DND-41 (cell line): ENCODE data around the gene PRICKLE3.

Experiments
- EZH2 ChIP-seq: IDR thresholded peaks from 3 replicates; pipeline ENCODE4 v1.6.1; 2012; ENCODE audit warnings: borderline replicate concordance, low read depth, mild to moderate bottlenecking, moderate library complexity, low read length, inconsistent platforms; ENCODE audit not compliant: severe bottlenecking
- TF ChIP-seq, protein P1 (sequence below): IDR thresholded peaks from 2 replicates; pipeline ENCODE4 v1.5.1; 2012; ENCODE audit warnings: borderline replicate concordance, low read length, moderate library complexity, mild to moderate bottlenecking; ENCODE audit not compliant: poor library complexity, severe bottlenecking; ENCODE audit errors: extremely low read depth

DNA sequence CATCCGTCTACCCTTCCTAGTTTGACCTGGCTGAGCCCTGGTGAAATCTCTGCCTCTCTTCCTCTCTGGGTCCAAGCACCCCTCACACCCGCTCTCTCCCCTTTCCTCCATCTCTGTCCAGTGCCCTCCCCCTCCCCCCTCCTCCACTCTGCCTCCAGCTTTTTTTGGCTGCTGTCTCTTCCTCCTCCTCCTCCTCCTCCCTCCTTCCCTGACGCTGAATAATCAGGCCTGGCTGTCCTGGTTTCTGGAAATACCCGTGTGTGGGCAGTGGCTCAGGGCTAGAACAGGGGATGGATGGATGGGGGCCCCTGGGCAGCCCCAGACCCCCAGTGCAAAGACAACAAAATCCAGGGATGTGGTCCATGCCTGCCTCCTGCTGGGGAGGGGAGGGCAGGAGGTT lies 18.5 kb upstream of the PRICKLE3 start:
- TF ChIP-seq, protein P1, sequence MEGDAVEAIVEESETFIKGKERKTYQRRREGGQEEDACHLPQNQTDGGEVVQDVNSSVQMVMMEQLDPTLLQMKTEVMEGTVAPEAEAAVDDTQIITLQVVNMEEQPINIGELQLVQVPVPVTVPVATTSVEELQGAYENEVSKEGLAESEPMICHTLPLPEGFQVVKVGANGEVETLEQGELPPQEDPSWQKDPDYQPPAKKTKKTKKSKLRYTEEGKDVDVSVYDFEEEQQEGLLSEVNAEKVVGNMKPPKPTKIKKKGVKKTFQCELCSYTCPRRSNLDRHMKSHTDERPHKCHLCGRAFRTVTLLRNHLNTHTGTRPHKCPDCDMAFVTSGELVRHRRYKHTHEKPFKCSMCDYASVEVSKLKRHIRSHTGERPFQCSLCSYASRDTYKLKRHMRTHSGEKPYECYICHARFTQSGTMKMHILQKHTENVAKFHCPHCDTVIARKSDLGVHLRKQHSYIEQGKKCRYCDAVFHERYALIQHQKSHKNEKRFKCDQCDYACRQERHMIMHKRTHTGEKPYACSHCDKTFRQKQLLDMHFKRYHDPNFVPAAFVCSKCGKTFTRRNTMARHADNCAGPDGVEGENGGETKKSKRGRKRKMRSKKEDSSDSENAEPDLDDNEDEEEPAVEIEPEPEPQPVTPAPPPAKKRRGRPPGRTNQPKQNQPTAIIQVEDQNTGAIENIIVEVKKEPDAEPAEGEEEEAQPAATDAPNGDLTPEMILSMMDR: no peak
- TF ChIP-seq EZH2: no peak
